ENCODE results near the gene MAP3K15. TPM values are rescaled to one million over a fixed set of nuclear protein-coding genes. Genes with fewer than 3 reads are reported as not detected.
A peak's percentile ranks its signal among the peaks of the same experiment; 100 is the strongest.

MAP3K15 gene
- total RNA-seq, 1 donor from 2014 or later = 2.9 TPM

DNA sequence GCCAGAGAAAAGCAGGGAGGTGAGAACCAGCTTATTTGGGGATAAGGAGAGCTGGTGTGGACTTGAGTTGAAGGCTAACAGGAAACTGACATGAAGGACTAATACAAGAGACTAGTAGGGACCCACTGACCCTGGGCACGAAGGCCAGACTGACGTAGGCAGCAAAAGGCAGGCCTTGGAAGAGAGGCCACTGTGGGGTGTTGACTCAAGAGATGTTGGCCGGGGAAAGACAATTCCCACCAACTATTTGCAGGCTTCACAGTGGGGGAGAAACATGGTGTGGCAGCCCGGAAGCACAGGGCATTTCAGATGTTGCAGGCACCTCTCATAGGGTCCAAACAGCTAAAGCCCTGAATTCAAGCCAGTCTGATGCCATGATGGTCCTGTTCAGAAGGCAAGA lies 24.4 kb upstream of the MAP3K15 start:
- H3K36me3 Mint-ChIP-seq = no peaks in the 10 kb centered on the region
- H3K27ac Mint-ChIP-seq = no peak overlapping the region
- no peaks in the 10 kb centered on the region for H3K4me1 Mint-ChIP-seq (ENCODE audit: unreplicated experiment)
- no peaks in the 10 kb centered on the region for H3K9me3 Mint-ChIP-seq
- no peak overlapping the region for H3K4me3 Mint-ChIP-seq
- DNase-seq (ENCODE audit: extremely low spot score, unreplicated experiment) = no peak
- TF ChIP-seq, protein P1, sequence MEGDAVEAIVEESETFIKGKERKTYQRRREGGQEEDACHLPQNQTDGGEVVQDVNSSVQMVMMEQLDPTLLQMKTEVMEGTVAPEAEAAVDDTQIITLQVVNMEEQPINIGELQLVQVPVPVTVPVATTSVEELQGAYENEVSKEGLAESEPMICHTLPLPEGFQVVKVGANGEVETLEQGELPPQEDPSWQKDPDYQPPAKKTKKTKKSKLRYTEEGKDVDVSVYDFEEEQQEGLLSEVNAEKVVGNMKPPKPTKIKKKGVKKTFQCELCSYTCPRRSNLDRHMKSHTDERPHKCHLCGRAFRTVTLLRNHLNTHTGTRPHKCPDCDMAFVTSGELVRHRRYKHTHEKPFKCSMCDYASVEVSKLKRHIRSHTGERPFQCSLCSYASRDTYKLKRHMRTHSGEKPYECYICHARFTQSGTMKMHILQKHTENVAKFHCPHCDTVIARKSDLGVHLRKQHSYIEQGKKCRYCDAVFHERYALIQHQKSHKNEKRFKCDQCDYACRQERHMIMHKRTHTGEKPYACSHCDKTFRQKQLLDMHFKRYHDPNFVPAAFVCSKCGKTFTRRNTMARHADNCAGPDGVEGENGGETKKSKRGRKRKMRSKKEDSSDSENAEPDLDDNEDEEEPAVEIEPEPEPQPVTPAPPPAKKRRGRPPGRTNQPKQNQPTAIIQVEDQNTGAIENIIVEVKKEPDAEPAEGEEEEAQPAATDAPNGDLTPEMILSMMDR (conservative IDR thresholded peaks at IDR 0.05) = no peak
- H3K27me3 Mint-ChIP-seq = peaks cover 2% of the 10 kb centered on the region

DNA sequence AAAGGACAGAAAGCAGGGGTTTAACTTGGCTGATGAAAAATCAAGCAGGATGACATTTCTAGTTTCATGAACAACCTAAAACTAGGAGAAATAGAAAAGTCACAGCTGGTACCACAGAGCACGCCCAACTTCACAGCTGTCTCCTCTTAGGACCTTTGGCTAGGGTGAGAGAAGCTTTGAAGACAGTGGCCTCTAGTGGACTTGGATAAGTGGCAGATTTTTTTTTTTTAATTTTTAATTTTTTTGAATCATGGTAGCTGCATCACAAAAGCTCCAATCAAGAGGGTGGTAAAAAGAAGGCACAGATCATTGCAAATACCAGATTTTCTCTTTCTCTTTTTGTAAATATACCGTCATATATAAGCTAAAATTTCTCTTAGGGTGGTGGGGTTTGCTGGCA lies 20.2 kb upstream of the MAP3K15 start:
- H3K27me3 Mint-ChIP-seq = no peaks in the 10 kb centered on the region
- H3K4me1 Mint-ChIP-seq (ENCODE audit: unreplicated experiment) = no peaks in the 10 kb centered on the region
- no peak for DNase-seq (ENCODE audit: extremely low spot score, unreplicated experiment)
- TF ChIP-seq, protein P1 (conservative IDR thresholded peaks at IDR 0.05) = peak; percentile 66
- H3K4me3 Mint-ChIP-seq = no peak overlapping the region
- no peaks in the 10 kb centered on the region for H3K9me3 Mint-ChIP-seq
- H3K36me3 Mint-ChIP-seq = no peaks in the 10 kb centered on the region
- no peak overlapping the region for H3K27ac Mint-ChIP-seq

GRCh38 chrX:19532709-19533108 lies 17.4 kb upstream of the MAP3K15 start:
- Mint-ChIP-seq H3K4me1 (ENCODE audit: unreplicated experiment) (no peaks in the 10 kb centered on the region), H3K27me3 (no peaks in the 10 kb centered on the region), H3K4me3 (no peak overlapping the region), H3K36me3 (no peaks in the 10 kb centered on the region), H3K9me3 (no peaks in the 10 kb centered on the region), H3K27ac (no peak overlapping the region)
- TF ChIP-seq, protein P1 (conservative IDR thresholded peaks at IDR 0.05) = no peak
- no peak for DNase-seq (ENCODE audit: extremely low spot score, unreplicated experiment)

- H3K27me3 Mint-ChIP-seq = peaks cover 41% of the 10 kb centered on the region
- H3K4me3 Mint-ChIP-seq = no peak overlapping the region
- H3K36me3 Mint-ChIP-seq = no peaks in the 10 kb centered on the region
- H3K9me3 Mint-ChIP-seq = no peaks in the 10 kb centered on the region
- DNase-seq (ENCODE audit: extremely low spot score, unreplicated experiment) = no peak
- TF ChIP-seq, protein P1 (conservative IDR thresholded peaks at IDR 0.05) = no peak
- no peaks in the 10 kb centered on the region for H3K4me1 Mint-ChIP-seq (ENCODE audit: unreplicated experiment)
- no peak overlapping the region for H3K27ac Mint-ChIP-seq
Observed at GRCh38 chrX:19517965-19518364, 2.7 kb upstream of the MAP3K15 start.

- no peaks in the 10 kb centered on the region for H3K9me3 Mint-ChIP-seq
- peaks cover 47% of the 10 kb centered on the region for H3K27me3 Mint-ChIP-seq
- H3K36me3 Mint-ChIP-seq = no peaks in the 10 kb centered on the region
- H3K4me1 Mint-ChIP-seq (ENCODE audit: unreplicated experiment) = no peaks in the 10 kb centered on the region
- no peak for DNase-seq (ENCODE audit: extremely low spot score, unreplicated experiment)
- peak overlapping the region; percentile 59 for H3K4me3 Mint-ChIP-seq
- TF ChIP-seq, protein P1 (conservative IDR thresholded peaks at IDR 0.05) = peak; percentile 60
- no peak overlapping the region for H3K27ac Mint-ChIP-seq
Observed at GRCh38 chrX:19515615-19516105, 352 bp upstream of the MAP3K15 start.

DNA sequence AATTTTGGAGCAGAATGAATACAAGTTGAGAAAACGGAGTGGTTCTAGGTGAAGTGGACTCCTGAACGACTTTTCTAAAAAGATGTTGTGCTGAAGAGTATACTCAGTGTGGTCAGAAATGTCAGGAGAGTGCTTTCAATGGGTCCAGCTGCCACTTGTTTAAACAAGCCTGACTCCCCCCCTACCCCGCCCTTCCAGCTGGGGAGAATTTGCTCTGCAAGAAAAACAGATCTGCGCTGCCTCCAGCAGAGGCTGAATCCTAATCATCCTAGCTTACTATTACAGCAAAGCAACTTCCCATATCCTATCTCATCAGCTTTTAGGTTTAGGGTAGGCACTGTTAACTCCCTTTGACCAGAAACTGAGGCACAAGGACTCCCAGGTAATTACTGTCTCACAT lies 1.9 kb downstream of the MAP3K15 start:
- TF ChIP-seq, protein P1 (conservative IDR thresholded peaks at IDR 0.05) = no peak
- Mint-ChIP-seq H3K9me3 (no peaks in the 10 kb centered on the region), H3K36me3 (no peaks in the 10 kb centered on the region), H3K27ac (peak overlapping the region; percentile 16), H3K4me1 (ENCODE audit: unreplicated experiment) (no peaks in the 10 kb centered on the region), H3K27me3 (peaks cover 45% of the 10 kb centered on the region), H3K4me3 (peak overlapping the region; percentile 78)
- DNase-seq (ENCODE audit: extremely low spot score, unreplicated experiment) = no peak

All from type B pancreatic cell (in vitro differentiated cells).